Fibroblast of lung (primary cell): Measurements from ENCODE around the gene MICOS13.

Experiments used
- EZH2 ChIP-seq: IDR thresholded peaks from 2 replicates; pipeline ENCODE4 v1.5.1; 2012; ENCODE audit warnings: low read length, control low read depth, mild to moderate bottlenecking; ENCODE audit errors: missing control alignments
- TF ChIP-seq, protein P1 (sequence below), 2 donors: IDR thresholded peaks in 1 of 2; conservative IDR thresholded peaks in 1 of 2; 1 replicate in 1 of 2; 2 replicates in 1 of 2; pipeline ENCODE4 v1.5.1; 2011 to 2012; ENCODE audit warnings: low read length in 2 of 2, control low read depth in 1 of 2, inconsistent platforms in 1 of 2, low read depth in 1 of 2, mild to moderate bottlenecking in 1 of 2

GRCh38 chr19:5694167-5694955 lies 14.0 kb upstream of the MICOS13 start:
- no peak for TF ChIP-seq EZH2
- TF ChIP-seq, protein P1, sequence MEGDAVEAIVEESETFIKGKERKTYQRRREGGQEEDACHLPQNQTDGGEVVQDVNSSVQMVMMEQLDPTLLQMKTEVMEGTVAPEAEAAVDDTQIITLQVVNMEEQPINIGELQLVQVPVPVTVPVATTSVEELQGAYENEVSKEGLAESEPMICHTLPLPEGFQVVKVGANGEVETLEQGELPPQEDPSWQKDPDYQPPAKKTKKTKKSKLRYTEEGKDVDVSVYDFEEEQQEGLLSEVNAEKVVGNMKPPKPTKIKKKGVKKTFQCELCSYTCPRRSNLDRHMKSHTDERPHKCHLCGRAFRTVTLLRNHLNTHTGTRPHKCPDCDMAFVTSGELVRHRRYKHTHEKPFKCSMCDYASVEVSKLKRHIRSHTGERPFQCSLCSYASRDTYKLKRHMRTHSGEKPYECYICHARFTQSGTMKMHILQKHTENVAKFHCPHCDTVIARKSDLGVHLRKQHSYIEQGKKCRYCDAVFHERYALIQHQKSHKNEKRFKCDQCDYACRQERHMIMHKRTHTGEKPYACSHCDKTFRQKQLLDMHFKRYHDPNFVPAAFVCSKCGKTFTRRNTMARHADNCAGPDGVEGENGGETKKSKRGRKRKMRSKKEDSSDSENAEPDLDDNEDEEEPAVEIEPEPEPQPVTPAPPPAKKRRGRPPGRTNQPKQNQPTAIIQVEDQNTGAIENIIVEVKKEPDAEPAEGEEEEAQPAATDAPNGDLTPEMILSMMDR (conservative IDR thresholded peaks at IDR 0.05 in 1 of 2, IDR thresholded peaks at IDR 0.05 in 1 of 2; ENCODE audit: low read depth in 1 of 2, low read length in 2 of 2): no peak
